ENCODE results near the gene POP5.
"Not testable (repeated sequence)": the region's sequence is repeated elsewhere in the genome, so short reads cannot be mapped to it uniquely, and the experiment has no call there.

The POP5 gene

GRCh38 chr12:120580787-120581723 lies at the start of gene POP5:
TSS of gene POP5 (minus strand) at chr12:120581402. CDS start at chr12:120581362, 40 bp downstream.
- peak; percentile 93 for DNase-seq

- DNase-seq = no peak
Measured at GRCh38 chr12:120630104-120630892, 49.1 kb upstream of the POP5 start.

- no peak for DNase-seq
Measured at GRCh38 chr12:120628919-120629318, 47.7 kb upstream of the POP5 start.

GRCh38 chr12:120625557-120626419 lies 44.6 kb upstream of the POP5 start:
- DNase-seq = no peak

- no peak for DNase-seq
Measured at GRCh38 chr12:120620624-120621023, 39.4 kb upstream of the POP5 start.

- no peak for DNase-seq
Measured at GRCh38 chr12:120618954-120619615, 37.9 kb upstream of the POP5 start.

GRCh38 chr12:120617767-120618166 lies 36.6 kb upstream of the POP5 start:
- DNase-seq = not testable (repeated sequence)

GRCh38 chr12:120617193-120617592 lies 36.0 kb upstream of the POP5 start:
- DNase-seq = not testable (repeated sequence)

- no peak for DNase-seq
Measured at GRCh38 chr12:120614848-120615247, 33.6 kb upstream of the POP5 start.

GRCh38 chr12:120611534-120611933 lies 30.3 kb upstream of the POP5 start:
- not testable (repeated sequence) for DNase-seq

- no peak for DNase-seq
Measured at GRCh38 chr12:120610560-120610959, 29.4 kb upstream of the POP5 start.

GRCh38 chr12:120602416-120602815 lies 21.2 kb upstream of the POP5 start:
- not testable (repeated sequence) for DNase-seq

GRCh38 chr12:120599672-120600552 lies 18.7 kb upstream of the POP5 start:
- DNase-seq = no peak

GRCh38 chr12:120598674-120599463 lies 17.7 kb upstream of the POP5 start:
- DNase-seq = no peak

- no peak for DNase-seq
Measured at GRCh38 chr12:120597861-120598260, 16.7 kb upstream of the POP5 start.

- no peak for DNase-seq
Measured at GRCh38 chr12:120596901-120597300, 15.7 kb upstream of the POP5 start.

- no peak for DNase-seq
Measured at GRCh38 chr12:120592121-120593049, 11.2 kb upstream of the POP5 start.

GRCh38 chr12:120590741-120591407 lies 9.7 kb upstream of the POP5 start:
- DNase-seq = no peak
